Heart left ventricle (tissue), 16 donors: ENCODE measurements around the gene PCSK5. TPM values are rescaled to one million over a fixed set of nuclear protein-coding genes. Genes with fewer than 3 reads are reported as not detected.

Experiments used
- ATAC-seq, 4 donors: fragments of 200-7000 bp; cut with Tn5 transposase; one replicate each; pipeline ENCODE4 v1.9.1; 2020 to 2022; ENCODE audit warnings: moderate library complexity in 4 of 4, mild to moderate bottlenecking in 3 of 4, moderate number of reproducible peaks in 1 of 4
- DNase-seq, 5 donors: peaks; one replicate each; pipeline ENCODE4 v3.0.0-alpha.2; 2020
- H3K27ac ChIP-seq, 12 donors: fragments of 200-600 bp; sonication (generic) in 4 of 12; one replicate each; pipeline versions ENCODE4 v1.5.0 to v1.8.0; 2016 to 2022; ENCODE audit warnings: mild to moderate bottlenecking in 2 of 12
- H3K27me3 ChIP-seq, 9 donors: fragments of 200-600 bp; sonication (generic) in 2 of 9; one replicate each; pipeline versions ENCODE4 v1.5.1 to v1.8.0; 2016 to 2022; ENCODE audit warnings: mild to moderate bottlenecking in 3 of 9
- H3K36me3 ChIP-seq, 9 donors: fragments of 200-600 bp; sonication (generic) in 2 of 9; one replicate each; pipeline versions ENCODE4 v1.5.0 to v1.8.0; 2018 to 2022; ENCODE audit warnings: mild to moderate bottlenecking in 2 of 9
- H3K4me1 ChIP-seq, 12 donors: fragments of 200-600 bp; sonication (generic) in 4 of 12; one replicate each; pipeline versions ENCODE4 v1.5.0 to v1.8.0; 2016 to 2022; ENCODE audit warnings: mild to moderate bottlenecking in 3 of 12
- H3K4me3 ChIP-seq, 12 donors: fragments of 200-600 bp; sonication (generic) in 4 of 12; one replicate each; pipeline versions ENCODE4 v1.5.0 to v1.8.0; 2017 to 2022; ENCODE audit warnings: mild to moderate bottlenecking in 9 of 12, moderate library complexity in 4 of 12
- H3K9me3 ChIP-seq, 12 donors: fragments of 200-600 bp; sonication (generic) in 4 of 12; one replicate each; pipeline versions ENCODE4 v1.5.0 to v1.8.0; 2016 to 2022; ENCODE audit warnings: mild to moderate bottlenecking in 1 of 12
- CTCF ChIP-seq, 12 donors: fragments of 200-600 bp; sonication (generic) in 4 of 12; IDR thresholded peaks; one replicate each; pipeline versions ENCODE4 v1.5.0 to v1.8.0; 2018 to 2022; ENCODE audit warnings: antibody characterized with exemption in 12 of 12, mild to moderate bottlenecking in 5 of 12
- POLR2A ChIP-seq, 2 donors: fragments of 450-650 bp; IDR thresholded peaks; one replicate each; pipeline ENCODE4 v1.6.1; 2017; ENCODE audit warnings: antibody characterized with exemption in 2 of 2, mild to moderate bottlenecking in 2 of 2, moderate library complexity in 2 of 2
- WGBS, 4 donors: extraction: QIAGEN DNeasy Blood & Tissue Kit in 2 of 4; methylation state at CpG; one replicate each; pipeline versions ENCODE4 v1.1.5 to v1.1.7; 2013 to 2018; 5-methylcytosine and 5-hydroxymethylcytosine counted together
- intact Hi-C, 10 donors: fragments of 100-400 bp; cut with DNase I; formaldehyde crosslinking; loops; one replicate each; pipeline versions ENCODE4 v1.11.1 to v1.14.2; 2022
- long read RNA-seq, 3 donors: library from polyadenylated mRNA; unstranded; transcript quantifications; one replicate each; pipeline ENCODE4 v2.0.0, GENCODE V29; 2020 to 2021
- polyA plus RNA-seq, 2 donors: library from polyadenylated mRNA; stranded (reverse); fragments of 200-250 nt; gene quantifications; one replicate each; pipeline ENCODE4 v1.2.3, GENCODE V29; 2013
- total RNA-seq, 9 donors: library from RNA; depleted of rRNA in 2 of 9; stranded (reverse); fragments of >200 nt in 2 of 9; fragmentation: NEBNext Ultra II Directional in 3 of 9; extraction: Animal tissue kit (Norgen Biotek cat#: 25700) in 3 of 9; gene quantifications; one replicate each; pipeline versions ENCODE4 v1.1.0 to v1.2.4, GENCODE V29; 2016 to 2023
- donor health status: ischemic (EF 13 %, LVEDD 7.1; RV severe dilation, severe dysfunction).
- donor health status: healthy with polysubstance abuse.
- donor health status: DM: no; HTN: yes; CAD: no.
- donor health status: DM: no; HTN: no; CAD: no.
- donor health status: ischemic (EF 25% LVEDD 6.9; RV normal size, moderate dysfunction).
- donor health status: ischemic (EF 25% LVEDD 5.7; RV mildly dilated, moderate dysfunction).
- donor health status: healthy.
- donor health status: DM: yes; HTN: yes; CAD: no.
- donor health status: ischemic (EF 35%, LVEDD 5.7; RV mildly dilated, moderate dysfunction).
- donor health status: nonischemic (EF 11% LVEDD 7.7; RV severe dilation, severe dysfunction).
- donor health status: DM: yes; HTN: yes; CAD: no.
- donor health status: PGD.
- donor health status: ischemic (EF 29% LVEDD 5.4; RV normal size, mild dysfunction).
- donor health status: nonischemic (EF 23%, LVEDD 6.1; RV moderate dilation, normal function).

The PCSK5 gene
- total RNA-seq (10 to 100 TPM in 1 of 9 donors, 1 to 10 TPM in 8; 3.9 to 13.6 (median 6.0) TPM), polyA plus RNA-seq (1 to 10 TPM; 1.3 to 1.9 TPM)
- long read RNA-seq, donor 1, full-length matches to known transcripts = 4 of 8 reads
- long read RNA-seq, donor 1, partial matches to known transcripts = 1 of 8 reads
- long read RNA-seq, donor 1, other reads (novel, unspliced or antisense) = 3 of 8 reads
- long read RNA-seq, donor 2, full-length matches to known transcripts = 19 of 28 reads
- long read RNA-seq, donor 2, partial matches to known transcripts = 1 of 28 reads
- long read RNA-seq, donor 2, other reads (novel, unspliced or antisense) = 8 of 28 reads
- long read RNA-seq, donor 3, full-length matches to known transcripts = 4 of 5 reads
- long read RNA-seq, donor 3, partial matches to known transcripts = 1 of 5 reads
- long read RNA-seq, donor 3, other reads (novel, unspliced or antisense) = 0 of 5 reads

GRCh38 chr9:75890472-75891276 lies at the start of gene PCSK5:
PCSK5 (plus strand) TSS chr9:75890673; CDS start chr9:75891182, 509 bp downstream.
- H3K9me3 ChIP-seq = no peaks in the 10 kb centered on the region
- H3K36me3 ChIP-seq = no peaks in the 10 kb centered on the region
- intact Hi-C loops = loop anchor here in 2 of 10 donors (10.0 kb wide), 2 partner anchors 404 to 414 kb away; no protein-coding TSS in a partner anchor
- ATAC-seq (peak; percentile 97 to 98 (median 98)), DNase-seq (peak; percentile 93 to 94 (median 93))
- peaks cover 0 to 10% (median 0%) of the 10 kb centered on the region in 9 donors for H3K27me3 ChIP-seq
- 0 to 1% (median 1%) methylated on average over 59 to 83 of the region's 83 CpGs for WGBS, 4 donors
- peaks cover 0 to 29% (median 11%) of the 10 kb centered on the region in 12 donors for H3K4me1 ChIP-seq
- peak within 1 kb of the TSS; percentile 67 to 96 (median 84) for H3K4me3 ChIP-seq
- TF ChIP-seq CTCF (IDR thresholded peaks at IDR 0.05) (peak in 11 of 12 donors; percentile 12 to 62 (median 34)), POLR2A (IDR thresholded peaks at IDR 0.05) (peak in 1 of 2 donors; percentile 90)
- H3K27ac ChIP-seq = peak within 1 kb of the TSS; percentile 56 to 89 (median 84)

GRCh38 chr9:75844321-75844720 lies 46.2 kb upstream of the PCSK5 start:
- Histone ChIP-seq H3K27ac (no peak overlapping the region), H3K36me3 (no peaks in the 10 kb centered on the region), H3K27me3 (no peaks in the 10 kb centered on the region), H3K4me3 (no peak overlapping the region), H3K4me1 (peaks cover 0 to 4% (median 0%) of the 10 kb centered on the region in 12 donors), H3K9me3 (peaks cover 0 to 11% (median 0%) of the 10 kb centered on the region in 12 donors)
- WGBS, 4 donors = 86 to 95% (median 91%) methylated on average over 2 of the region's 2 CpGs
- TF ChIP-seq CTCF (IDR thresholded peaks at IDR 0.05) (no peak), POLR2A (IDR thresholded peaks at IDR 0.05) (no peak)
- no peak for DNase-seq
- intact Hi-C loops = loop anchor here in 1 of 10 donors (10.0 kb wide), 1 partner anchor 230 kb away; no protein-coding TSS in a partner anchor
- ATAC-seq = no peak

- DNase-seq (no peak), ATAC-seq (no peak)
- WGBS, 4 donors = 88 to 94% (median 90%) methylated on average over 2 of the region's 2 CpGs
- no peak for TF ChIP-seq POLR2A (IDR thresholded peaks at IDR 0.05)
- no peak for TF ChIP-seq CTCF (IDR thresholded peaks at IDR 0.05)
- no peak overlapping the region for H3K27ac ChIP-seq
- peaks cover 0 to 7% (median 0%) of the 10 kb centered on the region in 12 donors for H3K4me1 ChIP-seq
- intact Hi-C loops = loop anchor here in 1 of 10 donors (10.0 kb wide), 1 partner anchor 231 kb away; no protein-coding TSS in a partner anchor
- H3K4me3 ChIP-seq = no peak overlapping the region
- no peaks in the 10 kb centered on the region for H3K27me3 ChIP-seq
- peaks cover 0 to 11% (median 0%) of the 10 kb centered on the region in 12 donors for H3K9me3 ChIP-seq
- H3K36me3 ChIP-seq = no peaks in the 10 kb centered on the region
These were observed 44.7 kb upstream of the PCSK5 start for GRCh38 chr9:75845806-75846205.
